Measurements from ENCODE around the gene BLM.

DNA sequence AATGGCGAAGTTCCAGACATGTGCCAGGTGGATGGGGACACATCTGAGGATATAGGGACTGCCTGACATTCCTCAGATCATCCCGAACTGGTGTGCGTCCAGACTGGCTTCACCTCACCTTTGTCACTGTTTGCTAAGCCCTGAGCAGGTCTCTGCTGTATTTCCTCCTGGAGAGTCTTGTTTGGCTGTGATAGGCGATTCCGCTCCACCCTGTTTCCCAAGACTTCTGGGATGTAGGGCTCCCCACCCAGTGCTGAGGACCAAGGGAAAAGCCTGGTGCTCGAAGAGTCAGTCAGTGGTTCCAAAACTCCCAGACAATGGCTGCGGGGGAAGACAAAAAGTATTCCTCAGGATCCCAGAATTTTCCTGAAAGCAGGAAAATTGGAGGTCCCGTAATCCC is 140.2 kb downstream of the BLM start:
- TF ChIP-seq, protein P1, sequence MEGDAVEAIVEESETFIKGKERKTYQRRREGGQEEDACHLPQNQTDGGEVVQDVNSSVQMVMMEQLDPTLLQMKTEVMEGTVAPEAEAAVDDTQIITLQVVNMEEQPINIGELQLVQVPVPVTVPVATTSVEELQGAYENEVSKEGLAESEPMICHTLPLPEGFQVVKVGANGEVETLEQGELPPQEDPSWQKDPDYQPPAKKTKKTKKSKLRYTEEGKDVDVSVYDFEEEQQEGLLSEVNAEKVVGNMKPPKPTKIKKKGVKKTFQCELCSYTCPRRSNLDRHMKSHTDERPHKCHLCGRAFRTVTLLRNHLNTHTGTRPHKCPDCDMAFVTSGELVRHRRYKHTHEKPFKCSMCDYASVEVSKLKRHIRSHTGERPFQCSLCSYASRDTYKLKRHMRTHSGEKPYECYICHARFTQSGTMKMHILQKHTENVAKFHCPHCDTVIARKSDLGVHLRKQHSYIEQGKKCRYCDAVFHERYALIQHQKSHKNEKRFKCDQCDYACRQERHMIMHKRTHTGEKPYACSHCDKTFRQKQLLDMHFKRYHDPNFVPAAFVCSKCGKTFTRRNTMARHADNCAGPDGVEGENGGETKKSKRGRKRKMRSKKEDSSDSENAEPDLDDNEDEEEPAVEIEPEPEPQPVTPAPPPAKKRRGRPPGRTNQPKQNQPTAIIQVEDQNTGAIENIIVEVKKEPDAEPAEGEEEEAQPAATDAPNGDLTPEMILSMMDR (conservative IDR thresholded peaks at IDR 0.05 in 1 of 2, IDR thresholded peaks at IDR 0.05 in 1 of 2; ENCODE audit: extremely low read depth in 1 of 2, insufficient read depth in 1 of 2, low read depth in 1 of 2, low read length in 2 of 2), result no peak
- no peak for TF ChIP-seq EZH2 (IDR thresholded peaks at IDR 0.05; ENCODE audit: borderline replicate concordance, low read length)
